ENCODE results near the gene BID.

- no peak for TF ChIP-seq CTCF (IDR thresholded peaks at IDR 0.05)
- no peak for TF ChIP-seq POLR2A (IDR thresholded peaks at IDR 0.05)
These were observed 32.3 kb downstream of the BID start for GRCh38 chr22:17741866-17742526.
